IMR-90 (cell line): ENCODE data around the gene MOV10L1. TPM values are rescaled to one million over a fixed set of nuclear protein-coding genes. Genes with fewer than 3 reads are reported as not detected.

ENCODE experiments used
- ATAC-seq: fragments of 200-7000 bp; cut with Tn5 transposase; 2 replicates; pipeline ENCODE4 v1.9.1; 2020; ENCODE audit warnings: low read depth, mild to moderate bottlenecking, moderate library complexity
- BruUV-seq: library from RNA; stranded (reverse); fragments of 400-500 nt; replicated peaks from 2 replicates; lab custom pipeline; 2021; lab: Mats Ljungman, UMichigan
- CTCF ChIA-PET: fragments of 300-600 bp; formaldehyde crosslinking; extraction: SDS; loops from one replicate; lab custom pipeline; 2021; ENCODE audit warnings: antibody characterized with exemption; lab: Yijun Ruan, JAX
- POLR2A ChIA-PET: fragments of 300-600 bp; sonication (Branson Sonifier 250); formaldehyde crosslinking; loops from one replicate; lab custom pipeline; 2022; ENCODE audit warnings: antibody characterized with exemption; ENCODE audit not compliant: unreplicated experiment; lab: Charles Lee
- DNase-seq: peaks from one replicate; pipeline ENCODE4 v3.0.0; 2013
- H2AFZ ChIP-seq: replicated peaks from 2 replicates; pipeline ENCODE3; 2013; ENCODE audit warnings: low read length, mild to moderate bottlenecking; ENCODE audit not compliant: poor library complexity
- H2AK5ac ChIP-seq: 2 replicates; pipeline ENCODE4 v1.6.1; 2013; ENCODE audit warnings: low read depth, low read length, inconsistent platforms
- H2AK9ac ChIP-seq: replicated peaks from 2 replicates; pipeline ENCODE3; 2013; ENCODE audit warnings: mild to moderate bottlenecking, low read depth, low read length, moderate library complexity; ENCODE audit not compliant: poor library complexity
- H2BK120ac ChIP-seq: 2 replicates; pipeline ENCODE4 v1.6.1; 2013; ENCODE audit warnings: low read depth, low read length, inconsistent platforms
- H2BK15ac ChIP-seq: 3 replicates; pipeline ENCODE4 v1.6.1; 2013; ENCODE audit warnings: low read depth, low read length, inconsistent platforms
- H2BK20ac ChIP-seq: 2 replicates; pipeline ENCODE4 v1.6.1; 2013; ENCODE audit warnings: low read depth, mild to moderate bottlenecking, inconsistent platforms, low read length, moderate library complexity
- H2BK5ac ChIP-seq: 2 replicates; pipeline ENCODE4 v1.6.1; 2013; ENCODE audit warnings: mild to moderate bottlenecking, low read depth, low read length, inconsistent platforms; ENCODE audit not compliant: poor library complexity, severe bottlenecking
- H3K14ac ChIP-seq: replicated peaks from 2 replicates; pipeline ENCODE4 v1.6.1; 2013; ENCODE audit warnings: low read depth, low read length, inconsistent platforms
- H3K18ac ChIP-seq: 2 replicates; pipeline ENCODE4 v1.6.1; 2013; ENCODE audit warnings: low read depth, low read length, control low read depth
- H3K23ac ChIP-seq: 2 replicates; pipeline ENCODE4 v1.6.1; 2013; ENCODE audit warnings: low read depth, low read length, inconsistent platforms
- H3K27ac ChIP-seq: 2 replicates; pipeline ENCODE4 v1.5.1; 2013; ENCODE audit warnings: mild to moderate bottlenecking, control low read depth, low read length; ENCODE audit not compliant: insufficient read depth
- H3K27me3 ChIP-seq: 2 replicates; pipeline ENCODE4 v1.6.1; 2013; ENCODE audit warnings: low read length; ENCODE audit not compliant: control insufficient read depth, insufficient read depth
- H3K36me3 ChIP-seq: 2 replicates; pipeline ENCODE4 v1.6.1; 2013; ENCODE audit warnings: low read length, mixed read lengths; ENCODE audit not compliant: control insufficient read depth, insufficient read depth
- H3K4ac ChIP-seq: 2 replicates; pipeline ENCODE4 v1.6.1; 2013; ENCODE audit warnings: low read depth, low read length, inconsistent platforms
- H3K4me1 ChIP-seq: 2 replicates; pipeline ENCODE4 v1.6.1; 2013; ENCODE audit warnings: low read length, mixed read lengths; ENCODE audit not compliant: control insufficient read depth, insufficient read depth
- H3K4me2 ChIP-seq: 2 replicates; pipeline ENCODE4 v1.6.1; 2013; ENCODE audit warnings: low read depth, mild to moderate bottlenecking, control low read depth, low read length, moderate library complexity
- H3K4me3 ChIP-seq: 2 replicates; pipeline ENCODE4 v1.5.1; 2013; ENCODE audit warnings: low read depth, mild to moderate bottlenecking, control low read depth, low read length, moderate library complexity; ENCODE audit not compliant: insufficient read depth
- H3K56ac ChIP-seq: 2 replicates; pipeline ENCODE4 v1.6.1; 2013; ENCODE audit warnings: low read length, inconsistent platforms; ENCODE audit not compliant: insufficient read depth; ENCODE audit errors: extremely low read depth
- H3K79me1 ChIP-seq, 2 experiments: 2 replicates each; pipeline ENCODE4 v1.6.1; 2013; ENCODE audit warnings: low read length in 2 of 2, inconsistent platforms in 1 of 2, low read depth in 1 of 2
- H3K9ac ChIP-seq: 2 replicates; pipeline ENCODE4 v1.6.1; 2013; ENCODE audit warnings: low read depth, low read length, control low read depth
- H3K9me1 ChIP-seq: 2 replicates; pipeline ENCODE4 v1.6.1; 2013; ENCODE audit warnings: low read length, inconsistent platforms; ENCODE audit not compliant: insufficient read depth
- H3K9me3 ChIP-seq: 2 replicates; pipeline ENCODE4 v1.6.1; 2013; ENCODE audit warnings: low read length; ENCODE audit not compliant: control insufficient read depth, insufficient read depth
- H4K20me1 ChIP-seq: 2 replicates; pipeline ENCODE4 v1.6.1; 2013; ENCODE audit warnings: low read length, inconsistent platforms; ENCODE audit not compliant: insufficient read depth
- H4K5ac ChIP-seq: 2 replicates; pipeline ENCODE4 v1.6.1; 2013; ENCODE audit warnings: mild to moderate bottlenecking, low read depth, low read length, control low read depth
- H4K8ac ChIP-seq, 2 experiments: 2 replicates each; pipeline ENCODE4 v1.6.1; 2013; ENCODE audit warnings: low read depth in 2 of 2, low read length in 2 of 2, control low read depth in 1 of 2, inconsistent platforms in 1 of 2
- H4K91ac ChIP-seq: 2 replicates; pipeline ENCODE4 v1.6.1; 2013; ENCODE audit warnings: low read depth, low read length, inconsistent platforms; ENCODE audit not compliant: insufficient read depth
- CHD1 ChIP-seq: IDR thresholded peaks from 2 replicates; pipeline ENCODE4 v1.6.1; 2012; ENCODE audit warnings: low read depth, low read length, improper control_type of control experiment
- MXI1 ChIP-seq: IDR thresholded peaks from 2 replicates; pipeline ENCODE4 v1.6.1; 2012; ENCODE audit warnings: low read depth, mild to moderate bottlenecking, low read length, moderate library complexity, borderline replicate concordance
- WGBS, 2 experiments: methylation state at CpG; one replicate each; pipeline versions ENCODE4 v1.1.5 to v1.1.7; 2013; ENCODE audit warnings: missing lambda C conversion rate in 2 of 2; ENCODE audit not compliant: insufficient read length in 1 of 2; ENCODE audit errors: extremely low coverage in 2 of 2; 5-methylcytosine and 5-hydroxymethylcytosine counted together
- dilution Hi-C: fragments of 300-500 bp; cut with HindIII; formaldehyde crosslinking; loops from one replicate; pipeline ENCODE4 v1.14.3; 2018; ENCODE audit warnings: low sequenced_read_pairs; ENCODE audit not compliant: unreplicated experiment
- in situ Hi-C: fragments of 300-500 bp; cut with MboI; formaldehyde crosslinking; loops from 3 replicates; pipeline ENCODE4 v1.14.3; 2019; ENCODE audit warnings: low sequenced_read_pairs, inconsistent platforms, mixed read lengths
- intact Hi-C: fragments of 100-400 bp; cut with micrococcal nuclease; formaldehyde crosslinking; loops from 2 replicates; pipeline ENCODE4 v1.10.0; 2022
- polyA plus RNA-seq, 3 experiments: library from polyadenylated mRNA; depleted of rRNA; stranded (reverse); fragments of >200 nt; gene quantifications; 2 replicates each; pipeline ENCODE4 v1.2.3, GENCODE V29; 2012; ENCODE audit warnings: low replicate concordance in 1 of 3
- total RNA-seq: library from RNA; depleted of rRNA; stranded (reverse); fragments of >200 nt; gene quantifications from 2 replicates; pipeline ENCODE4 v1.2.3, GENCODE V29; 2012
- TF ChIP-seq, protein P1 (sequence below): fragments of 150-350 bp; IDR thresholded peaks from 2 replicates; pipeline ENCODE4 v1.6.1; 2017; ENCODE audit warnings: mild to moderate bottlenecking, antibody characterized with exemption, low read length, low read depth

Gene MOV10L1
- total and polyA plus RNA-seq, 2 of the 4 experiments (the other 2 are of a cell fraction) = 0.72 to 1.4 TPM

DNA sequence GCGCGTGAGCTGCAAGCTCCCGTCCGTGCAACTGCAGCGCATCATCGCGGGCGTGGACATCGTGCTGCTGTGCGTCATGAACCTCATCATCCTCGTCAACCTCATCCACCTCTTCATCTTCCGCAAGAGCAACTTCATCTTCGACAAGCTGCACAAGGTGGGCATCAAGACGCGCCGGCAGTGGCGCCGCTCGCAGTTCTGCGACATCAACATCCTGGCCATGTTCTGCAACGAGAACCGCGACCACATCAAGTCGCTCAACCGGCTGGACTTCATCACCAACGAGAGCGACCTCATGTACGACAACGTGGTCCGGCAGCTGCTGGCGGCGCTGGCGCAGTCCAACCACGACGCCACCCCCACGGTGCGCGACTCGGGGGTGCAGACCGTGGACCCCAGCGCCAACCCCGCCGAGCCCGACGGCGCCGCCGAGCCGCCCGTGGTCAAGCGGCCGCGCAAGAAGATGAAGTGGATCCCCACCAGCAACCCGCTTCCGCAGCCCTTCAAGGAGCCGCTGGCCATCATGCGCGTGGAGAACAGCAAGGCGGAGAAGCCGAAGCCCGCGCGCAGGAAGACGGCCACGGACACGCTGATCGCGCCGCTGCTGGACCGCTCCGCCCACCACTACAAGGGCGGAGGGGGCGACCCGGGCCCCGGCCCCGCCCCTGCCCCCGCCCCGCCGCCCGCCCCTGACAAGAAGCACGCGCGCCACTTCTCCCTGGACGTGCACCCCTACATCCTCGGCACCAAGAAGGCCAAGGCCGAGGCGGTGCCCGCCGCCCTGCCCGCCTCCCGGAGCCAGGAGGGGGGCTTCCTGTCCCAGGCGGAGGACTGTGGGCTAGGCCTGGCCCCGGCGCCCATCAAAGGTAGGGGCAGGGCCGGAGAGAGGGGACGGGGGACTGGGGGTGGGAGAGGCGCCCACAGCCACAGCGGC, 88.0 kb downstream of the MOV10L1 start:
- no peak overlapping the region for H3K4ac ChIP-seq
- H3K27ac ChIP-seq = no peak overlapping the region
- CTCF ChIA-PET = no interaction called here

More for the DNA sequence above, 88.0 kb downstream of the MOV10L1 start:
- no peak overlapping the region for H2BK20ac ChIP-seq
- no peaks in the 10 kb centered on the region for H3K79me1 ChIP-seq
- H2BK15ac ChIP-seq = no peak overlapping the region
- no peak overlapping the region for H3K4me3 ChIP-seq
- no peak for DNase-seq
- H3K4me1 ChIP-seq = no peaks in the 10 kb centered on the region
- POLR2A ChIA-PET = no interaction called here
- H2BK5ac ChIP-seq = no peak overlapping the region
- no peak overlapping the region for H4K5ac ChIP-seq
- peaks cover 2% of the 10 kb centered on the region; the same call in 1 of the 2 replicates for H3K36me3 ChIP-seq
- no peaks in the 10 kb centered on the region for H4K20me1 ChIP-seq
- no peak overlapping the region for H3K4me2 ChIP-seq
- no peaks in the 10 kb centered on the region for H3K9me3 ChIP-seq
- H4K8ac ChIP-seq = no peak overlapping the region
- H3K9me1 ChIP-seq = no peaks in the 10 kb centered on the region
- dilution Hi-C loops = no loop called here
- H3K27me3 ChIP-seq = no peaks in the 10 kb centered on the region; the same call in 1 of the 2 replicates
- no peak overlapping the region for H3K14ac ChIP-seq
- H2AK5ac ChIP-seq = no peak overlapping the region
- intact Hi-C loops = no loop called here
- no peak overlapping the region for H2BK120ac ChIP-seq
- no peak for ATAC-seq
- H4K91ac ChIP-seq = no peak overlapping the region
- H3K18ac ChIP-seq = no peak overlapping the region
- H2AFZ ChIP-seq = no peak overlapping the region
- BruUV-seq = no TSS peak
- TF ChIP-seq, protein P1, sequence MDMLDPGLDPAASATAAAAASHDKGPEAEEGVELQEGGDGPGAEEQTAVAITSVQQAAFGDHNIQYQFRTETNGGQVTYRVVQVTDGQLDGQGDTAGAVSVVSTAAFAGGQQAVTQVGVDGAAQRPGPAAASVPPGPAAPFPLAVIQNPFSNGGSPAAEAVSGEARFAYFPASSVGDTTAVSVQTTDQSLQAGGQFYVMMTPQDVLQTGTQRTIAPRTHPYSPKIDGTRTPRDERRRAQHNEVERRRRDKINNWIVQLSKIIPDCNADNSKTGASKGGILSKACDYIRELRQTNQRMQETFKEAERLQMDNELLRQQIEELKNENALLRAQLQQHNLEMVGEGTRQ = no peak
- TF ChIP-seq MXI1 (no peak), CHD1 (no peak)
- peak overlapping the region; percentile 19 for H2AK9ac ChIP-seq
- WGBS, 2 experiments = 78% methylated on average over 46 of the region's 98 CpGs; no CpG with 5 or more reads in 1 of the 2 experiments
- H3K23ac ChIP-seq = no peak overlapping the region
- H3K9ac ChIP-seq = no peak overlapping the region
- in situ Hi-C loops = no loop called here
- H3K56ac ChIP-seq = no peak overlapping the region
